OCI-LY7 (cell line): ENCODE data around the gene SCAMP2.

Source experiments
- EZH2phosphoT487 ChIP-seq: fragments of 200-600 bp; sonication (generic); IDR thresholded peaks from 2 replicates; pipeline ENCODE4 v1.6.1; 2018; ENCODE audit warnings: low read depth, borderline replicate concordance, mild to moderate bottlenecking, mixed run types, antibody characterized with exemption, low read length, moderate library complexity, mixed read lengths
- TF ChIP-seq, protein P1 (sequence below): fragments of 200-600 bp; sonication (generic); conservative IDR thresholded peaks from 2 replicates; pipeline ENCODE4 v1.5.1; 2014; ENCODE audit warnings: mild to moderate bottlenecking, antibody characterized with exemption, low read length, moderate library complexity, mixed read lengths

DNA sequence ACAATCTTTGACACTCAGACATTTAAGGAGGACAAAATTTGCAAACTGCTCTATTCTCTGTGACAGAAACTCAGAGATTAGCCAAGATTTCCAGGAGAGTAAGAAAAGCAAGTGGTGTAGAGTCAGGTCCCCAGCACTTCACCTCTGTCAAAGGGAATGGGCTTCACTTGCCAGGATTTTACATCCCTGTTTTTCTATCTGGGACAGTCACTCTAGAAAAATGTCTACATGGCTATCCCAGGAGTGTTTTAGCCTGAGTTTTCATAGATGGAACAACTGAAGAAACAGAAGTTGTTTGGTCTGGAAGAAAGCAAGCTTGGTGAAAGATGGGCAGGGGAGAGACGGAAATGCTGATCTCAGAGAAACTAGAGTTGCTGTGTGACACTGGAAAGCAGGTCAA is 30.5 kb upstream of the SCAMP2 start:
- TF ChIP-seq, protein P1, sequence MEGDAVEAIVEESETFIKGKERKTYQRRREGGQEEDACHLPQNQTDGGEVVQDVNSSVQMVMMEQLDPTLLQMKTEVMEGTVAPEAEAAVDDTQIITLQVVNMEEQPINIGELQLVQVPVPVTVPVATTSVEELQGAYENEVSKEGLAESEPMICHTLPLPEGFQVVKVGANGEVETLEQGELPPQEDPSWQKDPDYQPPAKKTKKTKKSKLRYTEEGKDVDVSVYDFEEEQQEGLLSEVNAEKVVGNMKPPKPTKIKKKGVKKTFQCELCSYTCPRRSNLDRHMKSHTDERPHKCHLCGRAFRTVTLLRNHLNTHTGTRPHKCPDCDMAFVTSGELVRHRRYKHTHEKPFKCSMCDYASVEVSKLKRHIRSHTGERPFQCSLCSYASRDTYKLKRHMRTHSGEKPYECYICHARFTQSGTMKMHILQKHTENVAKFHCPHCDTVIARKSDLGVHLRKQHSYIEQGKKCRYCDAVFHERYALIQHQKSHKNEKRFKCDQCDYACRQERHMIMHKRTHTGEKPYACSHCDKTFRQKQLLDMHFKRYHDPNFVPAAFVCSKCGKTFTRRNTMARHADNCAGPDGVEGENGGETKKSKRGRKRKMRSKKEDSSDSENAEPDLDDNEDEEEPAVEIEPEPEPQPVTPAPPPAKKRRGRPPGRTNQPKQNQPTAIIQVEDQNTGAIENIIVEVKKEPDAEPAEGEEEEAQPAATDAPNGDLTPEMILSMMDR: no peak
- TF ChIP-seq EZH2phosphoT487: no peak
